ENCODE measurements around the gene PIGU.

- no peak for TF ChIP-seq POLR2AphosphoS5 (IDR thresholded peaks at IDR 0.05; ENCODE audit: low read depth, low read length)
- no peak for TF ChIP-seq REST (IDR thresholded peaks at IDR 0.05; ENCODE audit: insufficient read depth in 1 of 2, low read depth in 2 of 2, low read length in 2 of 2)
- no peak for TF ChIP-seq FOXP2 (optimal IDR thresholded peaks at IDR 0.05; ENCODE audit: borderline replicate concordance, extremely low read depth, extremely low read length, insufficient read depth)
Measured at GRCh38 chr20:34528921-34529297, 148.0 kb downstream of the PIGU start.

All from PFSK-1 (cell line).